ENCODE data around the gene SPIN1. TPM values are rescaled to one million over a fixed set of nuclear protein-coding genes. Genes with fewer than 3 reads are reported as not detected.
A peak's percentile ranks its signal among the peaks of the same experiment; 100 is the strongest.

The SPIN1 gene
- total RNA-seq, 1 experiment from 2014 or later: 64.4 TPM

DNA sequence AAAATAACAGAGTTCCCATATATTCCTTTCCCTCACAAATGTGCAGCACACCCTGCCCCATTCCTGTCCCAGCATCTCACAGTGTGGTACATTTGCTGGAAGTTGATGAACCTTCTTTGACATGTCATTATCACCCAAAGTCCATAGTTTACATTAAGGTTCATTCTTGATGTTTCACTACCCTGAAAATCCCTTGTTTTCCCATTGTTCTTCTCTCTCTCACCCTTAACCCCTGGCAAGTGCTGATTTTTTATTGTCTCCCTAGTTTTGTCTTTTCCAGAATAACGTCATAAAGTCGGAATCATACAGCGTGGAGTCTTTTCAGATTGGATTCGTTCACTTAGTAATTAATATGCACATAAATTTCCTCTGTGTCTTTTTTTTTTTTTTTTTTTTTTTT is 48.1 kb downstream of the SPIN1 start:
- DNase-seq (ENCODE audit: low spot score): no peak

DNA sequence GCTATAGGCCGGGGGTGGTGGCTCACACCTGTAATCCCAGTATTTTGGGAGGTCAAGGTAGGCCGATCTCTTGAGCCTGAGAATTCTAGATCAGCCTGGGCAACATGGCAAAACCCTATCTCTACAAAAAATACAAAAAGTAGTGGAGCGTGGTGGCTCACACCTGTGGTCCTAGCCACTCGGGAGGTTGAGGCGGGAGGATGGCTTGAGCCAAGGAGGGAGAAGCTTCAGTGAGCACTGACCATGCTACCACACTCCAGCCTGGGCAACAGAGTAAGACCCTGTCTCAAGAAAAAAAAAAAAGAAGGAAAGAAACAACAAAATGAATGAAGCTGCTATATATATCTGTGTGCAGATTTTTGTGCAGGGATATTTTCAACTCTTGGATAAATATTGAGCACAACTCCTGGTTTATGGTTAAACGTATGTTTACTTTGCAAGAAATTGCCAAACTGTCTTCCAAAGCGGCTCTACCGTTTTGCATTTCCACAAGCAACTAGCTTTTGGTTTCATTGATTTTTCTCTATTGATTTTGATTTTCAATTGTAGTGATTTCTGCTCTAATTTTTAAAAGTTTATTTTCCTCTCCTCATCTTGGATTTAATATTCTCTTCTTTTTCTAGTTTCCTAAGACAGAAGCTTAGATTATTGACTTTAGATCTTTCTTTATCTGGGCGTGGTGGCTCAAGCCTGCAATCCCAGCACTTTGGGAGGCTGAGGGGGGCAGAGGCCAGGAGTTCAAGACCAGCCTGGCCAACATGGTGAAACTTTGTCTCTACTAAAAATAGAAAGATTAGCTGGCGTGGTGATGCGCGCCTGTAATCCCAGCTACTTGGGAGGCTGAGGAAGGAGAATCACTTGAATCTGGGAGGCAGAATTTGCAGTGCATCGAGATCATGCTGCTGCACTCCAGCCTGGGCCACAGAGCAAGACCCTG is 49.2 kb downstream of the SPIN1 start:
- no peak for DNase-seq (ENCODE audit: low spot score)

DNA sequence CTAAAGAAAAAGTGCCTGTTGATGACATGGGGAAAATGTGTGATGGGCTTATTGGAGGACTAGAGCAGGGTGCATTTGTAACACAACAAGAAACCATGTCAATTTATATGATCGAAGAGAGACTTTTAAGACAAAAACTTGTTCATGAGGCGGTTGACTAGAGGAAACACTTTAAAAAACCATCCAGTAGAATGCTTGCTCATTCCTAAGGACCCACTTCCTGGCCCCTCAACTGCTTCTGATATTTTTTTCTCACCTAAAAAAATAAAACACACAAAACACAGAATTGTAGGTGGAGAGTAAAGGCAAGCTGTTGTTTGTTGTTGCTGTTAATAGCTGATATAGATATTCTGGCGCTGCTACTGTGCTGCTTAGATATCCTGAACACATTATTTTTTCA is 50.6 kb downstream of the SPIN1 start:
- no peak for DNase-seq (ENCODE audit: low spot score)

DNA sequence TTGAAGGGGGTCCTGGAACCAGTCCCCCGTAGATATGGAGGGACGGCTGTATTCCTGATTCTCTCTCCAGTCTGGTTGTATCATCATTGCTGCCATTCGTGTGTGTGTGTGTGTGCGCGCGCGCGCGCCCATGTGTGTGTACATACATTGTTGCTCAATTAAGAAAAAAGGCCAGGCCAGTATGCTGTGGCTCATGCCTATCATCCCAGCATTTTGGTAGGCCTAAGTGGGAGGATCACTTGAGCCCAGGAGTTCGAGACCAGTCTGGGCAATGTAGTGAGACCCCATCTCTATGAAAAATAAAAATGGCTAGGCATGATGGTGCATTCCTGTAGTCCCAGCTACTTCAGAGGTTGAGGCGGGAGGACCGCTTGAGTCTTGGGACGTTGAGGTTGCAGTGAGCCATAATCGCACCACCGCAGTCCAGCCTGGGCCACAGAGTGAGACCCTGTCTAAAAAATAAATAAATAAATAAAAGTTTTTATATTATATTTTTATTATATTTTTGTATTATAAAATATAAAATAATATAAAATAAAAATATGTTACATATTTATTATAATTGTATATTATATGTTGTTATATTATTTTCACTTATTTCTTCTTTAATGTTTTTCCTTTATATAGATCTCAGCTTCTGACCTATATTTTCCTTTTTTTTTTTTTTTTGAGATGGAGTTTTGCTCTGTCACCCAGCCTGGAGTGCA is 53.2 kb downstream of the SPIN1 start:
- DNase-seq (ENCODE audit: low spot score): no peak

DNA sequence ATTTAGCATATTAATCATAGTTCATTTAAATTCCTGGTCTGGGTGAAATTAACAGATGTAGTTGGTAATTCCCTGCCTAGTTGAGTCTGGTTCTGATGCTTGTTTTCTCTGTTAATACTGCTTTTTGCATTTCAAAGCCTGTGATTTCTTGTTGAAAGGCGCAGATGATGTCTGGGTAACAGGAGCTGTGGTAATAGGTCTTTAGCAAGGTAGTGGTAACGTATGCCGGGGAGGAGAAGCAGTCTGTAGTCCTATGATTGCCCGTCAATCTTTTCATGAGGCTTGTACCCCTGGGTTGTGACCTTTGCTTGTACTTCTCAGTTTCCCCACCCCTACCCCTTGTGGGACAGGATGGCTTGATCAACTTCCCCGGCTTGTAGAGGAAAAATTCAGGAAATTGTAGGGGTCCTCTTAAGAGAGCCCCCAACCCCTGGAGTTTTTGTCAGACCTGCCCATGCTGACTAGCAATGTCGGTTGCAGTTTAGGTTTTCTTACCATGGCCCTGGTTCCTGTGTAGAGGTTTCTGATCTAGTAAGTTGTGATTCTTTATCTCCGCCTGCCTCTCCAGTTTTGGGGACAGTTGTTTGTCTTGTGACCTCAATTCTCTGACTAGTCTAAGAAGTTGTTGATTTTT is 55.4 kb downstream of the SPIN1 start:
- no peak for DNase-seq (ENCODE audit: low spot score)

DNA sequence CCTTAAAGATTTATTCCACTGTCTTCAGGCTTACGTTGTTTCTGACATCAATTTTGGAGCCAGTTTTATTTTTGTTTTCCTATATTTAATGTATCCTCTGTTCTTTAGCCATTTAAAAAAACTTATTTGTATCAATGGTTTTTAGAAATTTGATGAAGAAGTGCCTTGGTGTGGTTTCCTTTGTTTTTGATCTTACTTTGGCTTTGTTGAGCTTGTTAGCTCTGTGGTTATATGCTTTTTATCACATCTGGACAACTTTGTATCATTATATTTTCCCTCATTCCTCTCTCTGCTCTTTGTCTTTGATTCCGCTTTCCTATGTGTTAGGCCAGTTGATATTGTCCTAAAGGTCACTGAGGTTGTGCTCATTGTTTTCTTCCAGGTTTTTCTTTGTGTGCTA is 58.5 kb downstream of the SPIN1 start:
- no peak for DNase-seq (ENCODE audit: low spot score)

DNA sequence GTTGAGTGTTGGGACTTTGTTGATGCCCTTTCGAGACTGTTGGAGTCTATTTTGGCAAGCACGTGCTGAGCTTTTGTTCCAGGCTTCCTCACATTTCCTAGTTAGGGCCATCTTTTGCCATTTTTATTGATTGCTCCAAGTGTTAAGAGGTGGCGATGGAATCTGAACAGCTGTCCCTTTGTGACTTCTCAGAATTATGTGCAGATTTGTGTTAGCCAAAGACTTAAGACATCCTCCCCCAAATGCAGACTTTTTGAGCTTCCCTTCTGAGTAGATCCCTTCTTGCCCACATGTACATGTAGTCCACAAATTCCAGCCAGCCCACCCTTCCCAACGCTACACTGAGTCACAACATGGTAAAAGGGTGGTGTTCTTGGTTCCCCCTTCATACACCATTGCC is 59.2 kb downstream of the SPIN1 start:
- DNase-seq (ENCODE audit: low spot score): no peak

DNA sequence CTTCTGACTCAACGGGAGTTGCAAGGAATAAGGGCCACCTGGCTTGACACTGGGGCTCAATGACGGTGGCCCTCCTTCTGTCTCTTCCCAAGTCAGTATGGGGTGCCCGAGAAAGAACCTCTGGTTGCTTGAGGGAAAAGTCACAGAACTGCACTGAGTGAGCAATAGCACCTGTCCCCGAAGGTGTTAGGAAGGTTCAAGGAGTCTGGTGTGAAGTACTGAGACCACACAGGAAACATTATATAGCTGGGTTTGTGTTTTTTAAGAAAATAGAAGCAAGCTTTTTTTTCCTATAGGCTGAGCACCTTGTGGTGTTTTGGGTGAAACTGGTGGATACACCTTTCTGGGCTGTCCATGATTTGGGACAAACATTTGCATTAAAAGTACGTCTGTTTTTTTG is 62.9 kb downstream of the SPIN1 start:
- no peak for DNase-seq (ENCODE audit: low spot score)

DNA sequence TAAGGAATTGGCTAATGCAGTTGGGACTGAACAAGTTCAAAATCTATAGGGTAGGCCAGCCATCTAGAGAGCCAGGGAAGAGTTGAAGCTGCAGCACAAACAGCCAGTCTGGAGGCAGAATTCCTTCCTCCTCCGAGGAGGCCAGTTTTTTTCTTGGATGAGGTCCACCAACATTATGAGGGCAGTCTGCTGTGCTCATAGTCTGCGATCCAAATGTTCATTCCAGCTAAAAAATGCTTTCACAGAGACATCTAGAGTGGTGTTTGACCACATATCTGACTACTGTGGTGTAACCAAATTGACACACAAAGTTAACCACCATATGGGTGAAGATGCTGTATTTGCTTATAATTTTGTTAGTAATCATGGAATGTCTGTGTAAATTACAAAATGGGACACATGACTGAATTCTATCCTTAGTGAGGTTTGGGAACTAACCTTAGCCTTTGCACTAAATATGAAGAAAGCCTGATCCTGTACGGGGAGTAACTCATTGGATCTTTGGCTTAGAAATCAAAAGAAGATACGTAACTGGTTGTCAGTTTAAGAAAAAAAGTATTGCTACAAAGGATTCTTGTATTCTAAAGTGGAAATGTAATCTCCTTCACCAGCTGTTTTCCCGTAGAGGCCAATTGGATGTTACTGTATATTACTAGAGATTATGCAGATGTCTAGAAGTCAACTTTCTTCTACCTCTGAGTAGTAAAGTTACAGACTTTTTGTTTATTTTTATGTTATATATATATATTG is 70.6 kb downstream of the SPIN1 start:
- DNase-seq (ENCODE audit: low spot score): no peak

DNA sequence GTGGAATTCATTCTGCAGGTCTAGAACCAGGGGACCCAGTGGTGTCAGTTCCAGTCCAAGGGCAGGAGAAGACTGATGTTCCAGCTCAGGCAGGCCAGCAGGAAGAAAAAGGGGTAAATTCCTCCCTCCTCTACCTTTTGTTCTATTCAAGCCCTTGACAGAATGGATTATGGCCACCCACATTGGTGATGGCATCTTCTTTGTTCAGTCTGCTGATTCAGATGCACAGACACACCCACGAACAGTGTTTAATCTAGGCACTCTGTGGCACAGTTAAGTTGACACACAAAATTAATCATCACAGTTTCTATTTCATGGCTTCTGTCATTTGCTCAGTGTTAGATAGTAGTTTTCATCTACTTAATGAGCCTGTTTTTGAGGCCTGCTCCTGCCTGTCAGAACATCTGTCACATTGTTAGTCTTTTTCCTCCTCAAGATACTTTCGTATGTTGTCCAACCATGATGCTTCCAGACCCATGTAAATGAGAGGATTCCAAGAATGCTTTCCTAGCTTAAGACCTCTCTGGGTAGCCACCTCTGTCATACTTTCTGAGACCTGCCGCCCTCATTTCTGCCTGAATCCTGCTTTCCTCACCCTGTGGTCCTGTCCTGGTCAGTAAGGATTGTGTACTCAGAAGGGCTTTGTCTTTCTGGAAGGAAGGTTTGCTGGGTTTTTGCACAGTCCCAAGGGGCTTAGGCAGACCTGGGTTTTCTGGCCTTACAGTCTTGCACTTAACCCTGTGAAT is 72.5 kb downstream of the SPIN1 start:
- DNase-seq (ENCODE audit: low spot score): no peak

DNA sequence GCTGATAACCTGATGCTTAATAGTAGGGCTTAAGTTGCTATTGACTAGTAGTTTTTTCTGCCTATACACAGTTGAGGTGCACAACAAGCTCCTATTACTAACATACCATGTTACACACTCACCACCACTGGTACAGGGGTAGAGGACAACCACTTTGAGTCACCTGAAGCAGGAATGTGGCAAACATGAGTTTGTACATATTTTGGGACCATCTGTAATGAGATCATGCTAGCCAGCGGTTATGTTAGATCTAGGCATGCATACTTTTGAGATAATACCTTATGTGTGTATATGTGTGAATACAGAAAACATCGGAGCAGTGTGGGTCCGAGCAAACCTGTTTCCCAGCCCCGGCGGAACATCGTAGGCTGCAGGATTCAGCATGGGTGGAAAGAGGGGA is 73.9 kb downstream of the SPIN1 start:
- no peak for DNase-seq (ENCODE audit: low spot score)

DNA sequence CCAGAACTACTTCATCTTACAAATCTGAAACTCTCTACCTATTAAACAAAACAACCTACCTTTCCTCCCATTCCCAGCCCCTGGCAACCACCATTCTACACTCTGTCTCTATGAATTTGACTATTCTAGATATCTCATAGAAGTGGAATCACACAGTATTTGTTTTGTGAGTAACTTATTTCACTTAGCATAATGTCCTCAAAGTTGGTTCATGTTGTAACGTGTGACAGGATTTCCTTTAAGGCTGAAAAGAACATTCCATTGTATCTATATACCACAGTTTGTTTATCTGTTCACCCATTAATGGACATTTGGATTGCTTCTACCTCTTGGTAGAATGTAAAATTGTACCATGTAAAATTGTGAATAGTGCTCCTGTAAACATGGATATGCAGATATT is 76.6 kb downstream of the SPIN1 start:
- DNase-seq (ENCODE audit: low spot score): no peak

DNA sequence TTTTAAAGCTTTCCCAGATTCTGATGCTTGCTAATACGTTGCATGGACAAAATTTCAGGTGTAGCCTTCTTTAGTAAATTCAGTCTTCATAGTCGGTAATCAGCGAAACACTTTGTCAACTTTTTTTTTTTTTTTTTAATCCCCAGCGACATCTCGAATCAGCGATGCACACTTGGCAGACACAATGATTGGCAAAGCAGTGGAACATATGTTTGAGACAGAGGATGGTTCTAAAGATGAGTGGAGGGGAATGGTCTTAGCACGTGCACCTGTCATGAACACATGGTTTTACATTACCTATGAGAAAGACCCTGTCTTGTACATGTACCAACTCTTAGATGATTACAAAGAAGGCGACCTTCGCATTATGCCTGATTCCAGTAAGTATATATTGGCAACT is 80.0 kb downstream of the SPIN1 start:
- no peak for DNase-seq (ENCODE audit: low spot score)

DNA sequence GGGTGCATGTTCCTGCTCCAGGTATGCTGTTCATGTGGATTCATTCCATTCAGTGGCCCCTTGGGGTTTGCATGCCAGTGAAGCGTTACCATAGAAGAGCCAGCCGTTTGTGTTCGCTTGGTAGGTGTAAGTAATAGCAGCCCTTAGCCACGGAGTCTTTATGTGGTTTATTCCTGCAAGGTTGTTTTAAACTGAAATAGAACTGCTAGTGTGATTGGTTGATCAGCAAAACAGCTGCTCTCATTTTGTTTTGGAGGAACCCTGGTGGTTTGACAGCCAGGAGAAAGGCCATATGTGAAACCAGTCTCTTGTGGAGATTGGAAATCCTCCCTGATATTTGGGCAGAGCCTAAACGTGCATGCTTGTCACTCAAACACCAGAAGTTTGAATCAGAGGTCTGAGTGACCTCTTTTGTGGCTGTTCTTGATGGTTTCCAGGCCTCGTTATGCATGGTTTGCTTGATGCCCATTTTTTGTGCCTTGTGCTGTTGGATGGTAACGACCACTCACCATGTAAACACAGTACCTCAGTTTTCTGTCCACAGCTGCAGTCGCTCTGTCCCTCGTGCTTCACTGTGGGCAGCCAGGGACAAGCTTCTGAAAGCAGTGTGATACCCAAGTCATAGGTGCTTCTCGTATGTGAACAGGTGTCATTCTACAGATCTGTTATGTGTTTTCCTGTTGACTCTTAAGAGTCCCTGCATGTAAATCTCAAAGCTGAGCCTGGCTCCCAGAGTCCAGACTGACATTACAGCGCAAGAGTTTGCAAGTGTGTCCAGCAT is 88.4 kb downstream of the SPIN1 start:
- DNase-seq (ENCODE audit: low spot score): peak; percentile 69

DNA sequence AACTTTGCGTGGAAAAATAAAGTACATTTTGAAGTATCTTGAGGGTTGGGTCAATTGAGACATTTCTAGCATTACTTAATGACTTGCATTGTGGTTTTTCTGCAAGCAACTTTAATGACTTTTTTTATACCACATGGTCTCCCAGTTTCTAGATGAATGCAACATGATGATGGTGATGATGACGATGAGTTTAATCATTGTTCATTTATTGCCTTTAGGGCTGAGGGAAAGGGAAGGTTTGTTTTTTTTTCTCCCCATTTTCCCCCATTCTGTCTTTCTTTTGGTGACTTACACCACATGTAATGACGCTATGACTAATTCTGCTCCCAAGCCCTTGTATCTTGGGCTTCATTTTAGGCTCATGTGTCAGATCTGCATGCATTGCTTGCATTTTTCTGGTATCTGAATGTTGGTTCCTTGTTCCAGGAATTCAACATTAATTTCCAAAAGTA is 89.1 kb downstream of the SPIN1 start:
- DNase-seq (ENCODE audit: low spot score): peak; percentile 63

DNA sequence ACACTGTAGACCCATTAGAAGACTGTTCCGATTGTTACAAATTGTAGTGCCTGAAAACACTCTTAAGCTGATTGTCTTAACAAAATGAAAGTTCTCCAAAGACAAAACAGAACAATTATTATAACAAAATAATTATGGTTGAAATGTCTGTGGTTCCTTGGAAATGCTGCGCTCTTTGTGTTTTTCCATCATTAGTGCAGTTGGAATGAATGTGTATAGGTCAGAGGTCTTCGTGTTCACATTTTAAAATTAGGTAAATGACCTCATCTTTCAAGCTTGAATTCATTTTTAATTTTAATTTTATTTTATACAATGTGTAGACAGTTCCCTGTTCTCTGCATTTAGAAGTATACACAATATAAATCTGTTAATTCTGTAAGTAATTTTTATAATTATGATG is 90.0 kb downstream of the SPIN1 start:
- DNase-seq (ENCODE audit: low spot score): no peak

DNA sequence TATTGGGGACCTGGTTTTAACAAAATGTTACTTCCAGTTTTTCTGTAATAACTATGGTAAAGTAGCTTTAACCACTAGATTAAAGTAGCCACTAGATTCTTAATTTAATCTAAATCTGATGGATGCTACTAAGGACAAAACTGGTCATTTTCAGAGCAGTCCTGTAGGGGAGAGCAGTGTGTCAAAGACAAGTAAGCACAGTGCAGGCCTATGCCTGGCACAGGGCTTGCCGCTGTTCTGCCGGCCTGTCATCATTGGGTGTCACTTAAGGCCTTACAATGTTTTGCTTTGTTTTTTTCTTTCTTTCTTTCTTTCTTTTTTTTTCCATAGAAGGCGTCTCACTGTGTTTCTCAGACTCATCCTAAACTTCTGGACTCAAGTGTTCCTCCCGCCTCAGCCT is 93.7 kb downstream of the SPIN1 start:
- no peak for DNase-seq (ENCODE audit: low spot score)

DNA sequence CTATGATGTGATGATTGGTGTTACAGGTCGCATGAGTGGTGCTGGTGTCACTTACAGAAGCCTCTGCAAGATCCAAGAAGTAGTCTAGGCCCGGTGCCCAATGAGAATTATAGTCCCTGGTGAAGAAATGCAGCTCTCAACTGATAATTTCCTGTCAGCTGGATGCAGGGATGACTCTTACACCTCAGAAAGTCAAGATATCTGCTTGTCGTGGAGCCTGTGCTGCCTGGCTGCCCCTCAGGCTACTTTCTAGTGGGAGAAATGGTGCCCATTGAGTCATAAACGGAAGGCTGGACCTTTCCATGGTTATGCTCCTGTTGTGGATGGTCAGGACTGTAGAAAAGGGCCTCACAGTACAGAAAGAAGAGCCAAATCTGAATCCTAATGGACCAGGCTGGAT is 99.9 kb downstream of the SPIN1 start:
- no peak for DNase-seq (ENCODE audit: low spot score)

DNA sequence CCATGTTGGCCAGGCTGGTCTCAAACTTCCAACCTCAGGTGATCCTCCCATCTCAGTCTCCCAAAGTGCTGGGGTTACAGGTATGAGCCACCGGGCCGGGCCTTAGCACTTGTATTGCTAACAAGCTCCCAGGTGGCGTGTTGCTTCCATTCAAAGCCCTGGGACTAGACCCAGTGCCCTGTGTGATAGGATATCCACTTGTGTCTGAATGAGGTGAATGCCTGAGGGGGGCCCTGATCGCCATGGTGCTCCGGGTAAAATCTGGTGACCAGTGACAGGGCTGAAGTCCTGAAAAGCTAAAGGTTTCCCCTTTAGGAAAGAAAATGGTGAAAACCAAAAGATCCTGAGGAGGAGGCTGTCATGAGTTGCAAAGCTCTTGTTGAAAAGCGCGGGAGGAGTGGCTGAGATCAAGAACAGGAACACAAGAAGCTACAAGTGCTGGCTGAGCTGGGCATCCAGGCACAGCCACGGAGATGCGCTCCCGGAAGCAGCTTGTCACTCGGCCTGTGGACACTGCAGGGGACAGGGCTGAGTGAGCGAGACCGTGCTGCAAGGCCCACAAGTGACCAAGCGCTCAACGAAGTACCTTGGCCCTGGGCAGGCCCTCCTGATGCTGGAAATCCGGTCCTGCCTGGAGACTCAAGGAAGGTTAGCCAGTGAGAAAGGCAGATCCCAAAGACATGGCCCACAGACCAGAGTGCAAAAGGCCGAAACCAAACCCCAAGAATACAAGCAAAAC is 106.9 kb downstream of the SPIN1 start:
- DNase-seq (ENCODE audit: low spot score): no peak

DNA sequence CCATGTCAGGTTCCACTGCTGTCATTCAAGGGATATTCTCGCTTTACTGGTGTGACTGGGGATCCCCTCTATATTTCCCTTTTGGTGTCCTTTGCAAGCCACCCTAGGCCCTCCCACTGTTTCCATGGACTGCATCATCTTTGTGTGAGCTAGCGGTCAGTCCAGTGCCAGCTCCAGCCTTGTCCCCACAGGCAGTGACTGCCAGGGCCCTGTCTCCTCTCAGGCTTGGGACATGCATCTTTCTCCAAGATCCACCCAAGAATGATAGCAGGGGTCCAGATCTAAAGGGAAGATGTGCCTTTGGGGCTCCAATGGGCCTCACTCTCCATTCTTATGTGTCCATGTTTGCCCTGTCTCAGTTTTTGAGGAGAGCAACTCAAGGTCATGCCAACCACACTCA is 109.0 kb downstream of the SPIN1 start:
- no peak for DNase-seq (ENCODE audit: low spot score)

Measured in H4 (cell line).